DOHH2 (cell line): Measurements from ENCODE around the gene FNDC5.

Experiments used
- CTCF ChIP-seq: fragments of 200-600 bp; sonication (generic); IDR thresholded peaks from one replicate; pipeline ENCODE4 v1.5.1; 2014; ENCODE audit warnings: antibody characterized with exemption, mild to moderate bottlenecking, low read depth, low read length; ENCODE audit not compliant: poor library complexity, severe bottlenecking
- EZH2phosphoT487 ChIP-seq: fragments of 200-600 bp; sonication (generic); IDR thresholded peaks from 2 replicates; pipeline ENCODE4 v1.6.1; 2017; ENCODE audit warnings: borderline replicate concordance, mild to moderate bottlenecking, antibody characterized with exemption, low read length, moderate library complexity, mixed read lengths

DNA sequence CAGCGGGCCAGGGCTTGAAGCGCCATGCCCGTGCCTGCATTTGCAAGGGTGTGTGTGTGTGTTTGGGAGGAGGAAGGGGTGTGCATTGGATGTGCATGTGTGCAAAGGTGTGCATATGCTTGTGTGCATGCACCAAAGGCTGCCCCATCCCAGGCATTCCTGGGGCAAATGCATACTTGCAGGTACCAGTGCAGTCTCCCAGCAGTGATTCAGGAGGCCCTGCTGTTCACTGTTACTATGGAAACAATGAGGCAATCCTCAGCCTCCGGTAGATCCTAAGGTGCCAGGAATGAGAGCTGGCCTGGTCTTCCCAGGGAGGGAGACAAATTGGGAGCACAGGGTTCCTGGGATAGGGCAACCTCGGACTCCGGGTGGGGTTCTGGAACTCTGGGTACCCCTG is 7.5 kb upstream of the FNDC5 start:
- TF ChIP-seq CTCF (no peak), EZH2phosphoT487 (no peak)
